Panc1 (cell line): ENCODE results near the gene SLC19A1.

Experiments used
- POLR2AphosphoS5 ChIP-seq: IDR thresholded peaks from 2 replicates; pipeline ENCODE4 v1.6.1; 2012; ENCODE audit warnings: mild to moderate bottlenecking, low read depth, low read length, moderate library complexity
- TF ChIP-seq, protein P1 (sequence below): fragments of 450-650 bp; IDR thresholded peaks from 2 replicates; pipeline ENCODE4 v1.5.1; 2017; ENCODE audit warnings: mild to moderate bottlenecking

DNA sequence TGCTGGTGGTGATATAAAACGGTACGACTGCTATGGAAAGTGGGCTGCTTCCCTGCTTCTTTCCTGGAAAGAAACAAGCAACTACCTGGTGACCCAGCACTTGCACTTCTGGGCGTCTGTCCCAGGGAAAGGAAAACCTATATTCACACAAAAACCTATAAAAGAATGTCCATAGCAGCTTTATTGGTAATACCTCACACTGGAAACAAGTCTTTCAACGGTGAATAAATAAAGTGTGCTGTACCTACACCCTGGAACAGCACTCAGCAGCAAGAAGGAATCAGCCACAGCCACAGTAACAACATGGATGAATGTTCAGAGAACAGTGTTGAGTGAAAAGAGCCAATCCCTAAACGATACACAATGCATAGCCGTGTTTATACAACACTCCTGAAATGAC is 19.9 kb downstream of the SLC19A1 start:
- TF ChIP-seq, protein P1, sequence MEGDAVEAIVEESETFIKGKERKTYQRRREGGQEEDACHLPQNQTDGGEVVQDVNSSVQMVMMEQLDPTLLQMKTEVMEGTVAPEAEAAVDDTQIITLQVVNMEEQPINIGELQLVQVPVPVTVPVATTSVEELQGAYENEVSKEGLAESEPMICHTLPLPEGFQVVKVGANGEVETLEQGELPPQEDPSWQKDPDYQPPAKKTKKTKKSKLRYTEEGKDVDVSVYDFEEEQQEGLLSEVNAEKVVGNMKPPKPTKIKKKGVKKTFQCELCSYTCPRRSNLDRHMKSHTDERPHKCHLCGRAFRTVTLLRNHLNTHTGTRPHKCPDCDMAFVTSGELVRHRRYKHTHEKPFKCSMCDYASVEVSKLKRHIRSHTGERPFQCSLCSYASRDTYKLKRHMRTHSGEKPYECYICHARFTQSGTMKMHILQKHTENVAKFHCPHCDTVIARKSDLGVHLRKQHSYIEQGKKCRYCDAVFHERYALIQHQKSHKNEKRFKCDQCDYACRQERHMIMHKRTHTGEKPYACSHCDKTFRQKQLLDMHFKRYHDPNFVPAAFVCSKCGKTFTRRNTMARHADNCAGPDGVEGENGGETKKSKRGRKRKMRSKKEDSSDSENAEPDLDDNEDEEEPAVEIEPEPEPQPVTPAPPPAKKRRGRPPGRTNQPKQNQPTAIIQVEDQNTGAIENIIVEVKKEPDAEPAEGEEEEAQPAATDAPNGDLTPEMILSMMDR: no peak
- no peak for TF ChIP-seq POLR2AphosphoS5
